CD14-positive monocyte (primary cell): ENCODE data around the gene HMX1. TPM values are rescaled to one million over a fixed set of nuclear protein-coding genes. Genes with fewer than 3 reads are reported as not detected.

Experiments used
- DNase-seq, 3 donors: peaks; one replicate each; pipeline ENCODE4 v3.0.0-alpha.2; 2011 to 2022
- H2AFZ ChIP-seq: 2 replicates; pipeline ENCODE4 v1.6.0; 2012; ENCODE audit warnings: mild to moderate bottlenecking, low read depth, low read length, inconsistent platforms; ENCODE audit not compliant: insufficient read depth, poor library complexity, severe bottlenecking
- H3K27ac ChIP-seq, 2 donors: 1 replicate in 1 of 2; 2 replicates in 1 of 2; pipeline ENCODE4 v1.5.1; 2012 to 2013; ENCODE audit warnings: low read length in 2 of 2, control low read depth in 1 of 2, inconsistent platforms in 1 of 2, low read depth in 1 of 2, mild to moderate bottlenecking in 1 of 2
- H3K27me3 ChIP-seq, 2 donors: one replicate each; pipeline versions ENCODE4 v1.6.0 to v1.6.1; 2011 to 2013; ENCODE audit warnings: low read length in 2 of 2; ENCODE audit not compliant: control insufficient read depth in 2 of 2, insufficient read depth in 2 of 2
- H3K36me3 ChIP-seq, 2 donors: replicated peaks in 1 of 2; 1 replicate in 1 of 2; 2 replicates in 1 of 2; pipeline versions ENCODE4 v1.5.1 to v1.6.1; 2012 to 2013; ENCODE audit warnings: low read length in 2 of 2, control low read depth in 1 of 2, inconsistent platforms in 1 of 2, mild to moderate bottlenecking in 1 of 2; ENCODE audit not compliant: insufficient read depth in 2 of 2, control insufficient read depth in 1 of 2
- H3K4me1 ChIP-seq, 2 donors: 1 replicate in 1 of 2; 2 replicates in 1 of 2; pipeline versions ENCODE4 v1.5.1 to v1.6.1; 2012 to 2013; ENCODE audit warnings: low read length in 2 of 2, control low read depth in 1 of 2, inconsistent platforms in 1 of 2, mild to moderate bottlenecking in 1 of 2, moderate library complexity in 1 of 2; ENCODE audit not compliant: insufficient read depth in 2 of 2, control insufficient read depth in 1 of 2
- H3K4me2 ChIP-seq: replicated peaks from 2 replicates; pipeline ENCODE3; 2012; ENCODE audit warnings: low read length, moderate library complexity, mild to moderate bottlenecking; ENCODE audit not compliant: poor library complexity, severe bottlenecking; ENCODE audit errors: extremely low read depth
- H3K4me3 ChIP-seq, 3 experiments: fragments of 200-600 bp in 1 of 3; sonication (generic) in 1 of 3; replicated peaks in 1 of 3; 1 replicate in 2 of 3; 2 replicates in 1 of 3; pipeline ENCODE4 v1.5.1; 2011 to 2013; ENCODE audit warnings: low read length in 3 of 3, mild to moderate bottlenecking in 3 of 3, control low read depth in 2 of 3, low read depth in 2 of 3, inconsistent platforms in 1 of 3, moderate library complexity in 1 of 3
- H3K79me2 ChIP-seq: 2 replicates; pipeline ENCODE4 v1.6.0; 2012; ENCODE audit warnings: mild to moderate bottlenecking, control low read depth, inconsistent platforms, low read length, moderate library complexity; ENCODE audit not compliant: insufficient read depth
- H3K9ac ChIP-seq: 2 replicates; pipeline ENCODE4 v1.6.0; 2017; ENCODE audit warnings: low read length, mild to moderate bottlenecking; ENCODE audit not compliant: insufficient read depth, poor library complexity, severe bottlenecking
- H3K9me3 ChIP-seq, 2 donors: replicated peaks in 1 of 2; 1 replicate in 1 of 2; 2 replicates in 1 of 2; pipeline versions ENCODE4 v1.5.1 to v1.6.1; 2012 to 2013; ENCODE audit warnings: low read length in 2 of 2, control low read depth in 1 of 2; ENCODE audit not compliant: control insufficient read depth in 1 of 2, insufficient read depth in 1 of 2
- H4K20me1 ChIP-seq: 2 replicates; pipeline ENCODE4 v1.6.0; 2012; ENCODE audit warnings: mild to moderate bottlenecking, low read length, control low read depth, moderate library complexity; ENCODE audit not compliant: insufficient read depth
- H3K27ac Mint-ChIP-seq, 7 donors: one replicate each; pipeline ENCODE4 v1.8.0; 2020; ENCODE audit warnings: mild to moderate bottlenecking in 7 of 7, mixed read lengths in 7 of 7, moderate library complexity in 6 of 7, inconsistent platforms in 2 of 7
- H3K27me3 Mint-ChIP-seq, 3 donors: one replicate each; pipeline ENCODE4 v1.8.0; 2021 to 2022; ENCODE audit warnings: low read depth in 3 of 3, mild to moderate bottlenecking in 3 of 3, mixed read lengths in 3 of 3, moderate library complexity in 3 of 3, inconsistent platforms in 1 of 3
- H3K36me3 Mint-ChIP-seq, 2 donors: one replicate each; pipeline ENCODE4 v1.8.0; 2020; ENCODE audit warnings: mixed read lengths in 2 of 2, inconsistent platforms in 1 of 2, mild to moderate bottlenecking in 1 of 2
- H3K4me1 Mint-ChIP-seq: one replicate; pipeline ENCODE4 v1.8.0; 2020; ENCODE audit warnings: mild to moderate bottlenecking, mixed read lengths
- H3K4me3 Mint-ChIP-seq, 2 donors: one replicate each; pipeline ENCODE4 v1.8.0; 2020; ENCODE audit warnings: mild to moderate bottlenecking in 2 of 2, mixed read lengths in 2 of 2, moderate library complexity in 1 of 2
- H3K9me3 Mint-ChIP-seq, 7 donors: one replicate each; pipeline ENCODE4 v1.8.0; 2020 to 2022; ENCODE audit warnings: mixed read lengths in 7 of 7, mild to moderate bottlenecking in 6 of 7, moderate library complexity in 6 of 7, inconsistent platforms in 2 of 7
- CTCF ChIP-seq: fragments of 200-600 bp; IDR thresholded peaks from one replicate; pipeline ENCODE4 v1.8.0; 2022; ENCODE audit warnings: antibody characterized with exemption, mild to moderate bottlenecking
- WGBS: methylation state at CpG from one replicate; pipeline ENCODE4 v1.1.5; 2013; ENCODE audit warnings: missing lambda C conversion rate; ENCODE audit not compliant: insufficient coverage; 5-methylcytosine and 5-hydroxymethylcytosine counted together
- intact Hi-C, 2 donors: fragments of 100-400 bp; cut with micrococcal nuclease; formaldehyde crosslinking; loops; one replicate each; pipeline versions ENCODE4 v1.15.0 to v1.15.1; 2023
- polyA plus RNA-seq, 3 donors: library from polyadenylated mRNA; depleted of rRNA in 1 of 3; unstranded in 2 of 3; stranded (reverse) in 1 of 3; fragments of 300-500 nt in 2 of 3; fragments of >200 nt in 1 of 3; fragmentation: Illumina TruSeq in 2 of 3; gene quantifications; 1 replicate in 2 of 3; 2 replicates in 1 of 3; pipeline ENCODE4 v1.2.3, GENCODE V29; 2012 to 2021

HMX1 gene
- polyA plus RNA-seq, 3 donors, result not detected

- Histone ChIP-seq H3K79me2 (no peaks in the 10 kb centered on the region), H3K9ac (no peak overlapping the region), H3K27ac (no peak overlapping the region), H4K20me1 (no peaks in the 10 kb centered on the region), H3K36me3 (no peaks in the 10 kb centered on the region), H3K9me3 (peaks cover 6 to 19% of the 10 kb centered on the region in 2 donors), H3K4me1 (peaks cover 0 to 3% of the 10 kb centered on the region in 2 donors), H3K27me3 (peaks cover 45 to 80% of the 10 kb centered on the region in 2 donors), H3K4me2 (peak overlapping the region; percentile 45), H3K4me3 (peak overlapping the region in 1 of 3 experiments; percentile 32), H2AFZ (peak overlapping the region; percentile 21)
- Mint-ChIP-seq H3K4me1 (peaks cover 6% of the 10 kb centered on the region), H3K9me3 (peaks cover 0 to 22% (median 10%) of the 10 kb centered on the region in 7 donors), H3K27ac (no peak overlapping the region), H3K36me3 (no peaks in the 10 kb centered on the region), H3K27me3 (peaks cover 70 to 97% (median 89%) of the 10 kb centered on the region in 3 donors), H3K4me3 (peak overlapping the region; percentile 47 to 73)
- no peak for DNase-seq
- no peak for TF ChIP-seq CTCF
- intact Hi-C loops, result no loop called here
- WGBS, result 2% methylated on average over 41 of the region's 51 CpGs
Measured at GRCh38 chr4:8856835-8857621, 14.6 kb downstream of the HMX1 start.

GRCh38 chr4:8855818-8856245 is 15.8 kb downstream of the HMX1 start:
- WGBS, result 11% methylated on average over 6 of the region's 9 CpGs
- H3K27me3 ChIP-seq, result peaks cover 45 to 72% of the 10 kb centered on the region in 2 donors
- H3K36me3 Mint-ChIP-seq, result no peaks in the 10 kb centered on the region
- H3K4me1 Mint-ChIP-seq, result peaks cover 6% of the 10 kb centered on the region
- no peak overlapping the region for H3K9ac ChIP-seq
- H3K4me3 ChIP-seq, result no peak overlapping the region
- peaks cover 0 to 17% (median 10%) of the 10 kb centered on the region in 7 donors for H3K9me3 Mint-ChIP-seq
- no peaks in the 10 kb centered on the region for H3K36me3 ChIP-seq
- TF ChIP-seq CTCF, result no peak
- no peak for DNase-seq
- no peaks in the 10 kb centered on the region for H4K20me1 ChIP-seq
- no peak overlapping the region for H3K27ac Mint-ChIP-seq
- H3K27ac ChIP-seq, result no peak overlapping the region
- no peaks in the 10 kb centered on the region for H3K79me2 ChIP-seq
- peaks cover 0 to 3% of the 10 kb centered on the region in 2 donors for H3K4me1 ChIP-seq
- H3K4me2 ChIP-seq, result no peak overlapping the region
- no peak overlapping the region for H2AFZ ChIP-seq
- peak overlapping the region in 1 of 2 donors; percentile 73 for H3K4me3 Mint-ChIP-seq
- intact Hi-C loops, result no loop called here
- peaks cover 65 to 85% (median 85%) of the 10 kb centered on the region in 3 donors for H3K27me3 Mint-ChIP-seq
- H3K9me3 ChIP-seq, result peaks cover 6 to 19% of the 10 kb centered on the region in 2 donors
